ENCODE measurements around the gene SARNP.

DNA sequence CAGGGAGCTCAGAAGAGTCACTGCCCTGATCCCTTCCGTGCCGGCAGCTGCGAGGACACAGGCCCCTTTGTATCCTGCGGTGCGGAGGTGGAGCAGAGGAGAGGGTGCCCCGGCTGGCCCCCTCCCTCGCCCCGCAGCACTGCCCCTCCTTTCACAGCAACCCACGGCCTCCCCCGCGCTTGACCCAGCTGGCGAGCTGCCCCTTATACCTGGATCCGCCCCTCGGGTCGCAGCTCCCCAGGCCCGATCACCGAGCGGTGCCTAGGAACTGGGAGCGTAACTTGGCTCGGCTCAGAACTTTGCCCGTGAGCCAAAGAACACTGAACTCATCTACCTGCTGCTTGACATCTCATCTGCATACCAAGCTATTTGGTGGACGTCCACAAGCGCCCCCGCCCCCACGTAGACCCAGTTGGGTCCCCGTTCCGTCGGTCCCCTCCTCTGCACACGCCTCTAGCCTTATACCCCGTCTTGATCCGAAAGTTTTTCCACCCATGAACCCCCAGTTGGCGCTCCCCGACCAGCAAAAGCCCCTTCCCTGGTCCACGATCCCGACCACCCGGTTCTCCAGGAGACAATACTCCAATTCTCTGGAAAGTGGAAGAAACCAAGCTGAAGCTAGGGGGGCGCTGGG, 12.6 kb upstream of the SARNP start:
- TF ChIP-seq TAF1 (IDR thresholded peaks at IDR 0.05; ENCODE audit: borderline replicate concordance, low read depth, low read length) = no peak
- TF ChIP-seq EP300 (IDR thresholded peaks at IDR 0.05; ENCODE audit: borderline replicate concordance in 1 of 2, control insufficient read depth in 1 of 2, low read depth in 2 of 2, low read length in 2 of 2) = no peak
- no peak for TF ChIP-seq NR2C2 (IDR thresholded peaks at IDR 0.05; ENCODE audit: borderline replicate concordance, control insufficient read depth, insufficient read length, low read depth)
- no peak; the same call in 1 of the 2 replicates for TF ChIP-seq SMARCA5 (IDR thresholded peaks at IDR 0.05)
- TF ChIP-seq MXI1 (IDR thresholded peaks at IDR 0.05; ENCODE audit: low read depth, low read length) = no peak
- 0 out of 2 replicates have a peak, but pooled peaks have one; percentile 20 for TF ChIP-seq POLR2A (IDR thresholded peaks at IDR 0.05; ENCODE audit: low read depth, low read length)
- TF ChIP-seq YY1 (IDR thresholded peaks at IDR 0.05; ENCODE audit: low read depth, low read length) = no peak
- no peak for TF ChIP-seq USF2 (IDR thresholded peaks at IDR 0.05; ENCODE audit: borderline replicate concordance, low read depth, low read length)

Measured in GM12878 (cell line).